Measurements from ENCODE around the gene TMEM26.
"Not testable (repeated sequence)": the region's sequence is repeated elsewhere in the genome, so short reads cannot be mapped to it uniquely, and the experiment has no call there.

The TMEM26 gene

DNA sequence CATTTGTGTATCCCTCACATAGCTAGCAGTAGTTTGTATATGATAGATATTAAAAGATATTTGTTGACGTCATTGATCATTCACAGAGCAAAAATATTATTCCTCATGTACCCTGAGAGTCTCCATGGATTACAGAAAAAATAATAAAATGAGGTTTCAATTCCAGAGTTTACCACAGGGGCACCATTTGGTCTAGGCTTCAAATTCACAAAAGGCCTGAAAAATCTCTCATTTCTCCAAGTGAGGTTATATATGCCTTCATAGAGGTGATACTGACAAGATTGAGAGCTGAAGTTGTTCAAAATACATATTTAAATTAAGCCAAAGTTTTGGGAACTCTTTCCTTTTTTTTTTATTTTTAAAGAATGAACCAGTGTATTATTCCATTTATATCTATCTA is 52.7 kb downstream of the TMEM26 start:
- DNase-seq (ENCODE audit: low read depth in 2 of 2), result no peak

DNA sequence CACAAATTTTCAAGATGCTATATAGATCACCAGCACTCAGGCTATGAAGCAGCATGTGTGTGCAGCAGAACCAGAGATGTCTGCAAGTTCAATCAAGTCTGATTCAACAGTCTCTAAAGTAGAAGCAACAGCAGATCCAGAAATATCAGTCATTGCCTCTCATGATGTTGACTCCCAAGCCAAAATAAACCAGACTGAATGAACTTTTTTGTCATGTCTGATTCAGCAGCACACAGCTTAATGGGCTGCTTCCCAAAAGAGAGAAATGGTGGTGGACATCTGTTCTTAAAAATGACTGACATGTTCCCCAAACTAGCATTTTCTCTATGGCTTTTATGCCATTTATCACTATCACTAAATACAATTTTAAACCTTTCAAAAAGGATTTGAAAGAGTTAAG is 53.8 kb downstream of the TMEM26 start:
- DNase-seq (ENCODE audit: low read depth in 2 of 2), result no peak

DNA sequence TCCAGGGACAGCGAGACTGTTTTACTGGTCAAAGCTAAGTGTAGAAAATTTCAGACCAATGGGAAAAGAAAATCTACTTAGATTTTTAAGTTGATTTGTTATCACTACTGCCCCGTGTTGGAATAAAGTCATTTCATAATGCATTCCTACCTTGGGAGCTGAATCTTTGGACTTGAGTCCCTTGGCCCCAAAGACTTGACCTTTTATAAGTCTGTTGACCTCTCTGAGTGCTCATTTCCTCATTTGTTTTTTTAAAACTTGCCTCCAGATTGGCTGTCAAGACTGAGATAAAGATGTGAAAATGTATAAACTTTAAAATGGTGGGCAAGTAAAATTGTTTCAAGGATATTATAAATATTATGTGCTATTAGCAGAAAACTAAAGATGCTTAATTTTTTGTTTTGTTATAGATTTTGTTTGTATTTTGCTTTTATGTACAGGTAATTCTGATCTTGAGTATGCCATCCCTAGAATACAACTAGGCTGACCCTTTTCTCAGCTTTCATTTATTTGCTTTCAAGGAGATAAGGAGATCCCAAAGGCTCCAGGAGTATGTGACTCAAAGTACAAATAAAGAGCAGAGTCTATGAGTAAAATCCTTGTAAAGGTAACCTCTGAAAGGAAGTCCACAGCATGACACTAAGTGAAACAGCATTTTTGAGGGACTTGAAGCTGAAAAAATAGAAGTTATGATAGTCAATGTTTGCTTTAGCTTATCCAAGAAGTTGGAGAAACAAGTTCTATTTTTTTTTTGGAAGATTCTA is 54.6 kb downstream of the TMEM26 start:
- DNase-seq (ENCODE audit: low read depth in 2 of 2), result no peak

DNA sequence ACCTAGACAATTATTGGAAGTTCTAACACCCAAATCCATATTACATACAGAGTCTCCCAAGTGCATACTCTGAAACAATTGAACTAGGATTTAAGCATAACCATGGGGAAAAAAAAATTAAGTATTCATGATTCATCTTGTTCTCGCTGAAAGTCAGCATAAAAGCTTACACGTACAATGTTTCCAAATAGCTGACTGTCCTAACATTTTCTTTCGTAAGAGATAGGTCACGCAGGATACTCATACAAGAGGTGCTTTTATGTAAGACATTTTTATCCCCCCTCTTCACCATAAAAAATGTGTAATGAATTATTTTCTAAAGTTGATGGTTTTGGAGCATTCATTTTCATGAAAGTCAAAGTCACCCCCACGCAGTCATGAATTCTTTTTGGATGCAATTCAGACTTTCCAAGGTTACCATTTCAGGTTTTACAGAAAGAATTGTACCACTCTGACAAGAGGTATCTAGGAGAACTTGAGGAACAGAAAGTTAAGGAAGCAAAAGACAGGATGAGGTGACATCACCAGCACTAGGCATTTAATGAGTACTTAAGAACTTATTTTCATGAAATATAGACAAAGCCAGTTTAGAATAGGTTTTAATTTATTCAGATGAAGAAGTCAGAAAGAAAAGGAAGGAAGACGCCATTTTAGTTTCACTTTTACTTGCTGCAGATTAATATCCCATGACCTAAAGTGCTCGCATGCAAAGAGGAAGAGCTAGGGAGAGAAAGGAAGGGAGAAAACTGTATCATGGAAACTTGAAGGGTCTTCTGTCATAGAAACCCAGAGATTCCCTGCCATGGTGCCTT is 55.8 kb downstream of the TMEM26 start:
- DNase-seq (ENCODE audit: low read depth in 2 of 2), result no peak

DNA sequence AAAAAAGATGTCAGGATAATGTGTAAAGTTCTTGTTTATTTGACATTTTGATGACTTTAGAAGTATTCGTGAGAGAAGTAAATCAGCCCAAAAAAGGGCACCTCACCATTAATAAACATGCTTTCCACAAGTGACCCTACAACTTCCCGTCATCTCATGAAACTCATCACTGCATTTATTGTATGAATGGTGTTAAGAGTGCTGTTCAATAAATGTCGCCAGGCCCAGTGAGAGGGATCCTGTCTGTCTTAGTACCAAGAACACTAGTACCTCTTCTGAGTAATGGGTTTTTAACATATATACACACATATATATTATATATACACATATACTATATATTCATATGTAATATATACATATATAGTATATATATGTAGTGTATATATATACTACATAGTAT is 61.9 kb downstream of the TMEM26 start:
- DNase-seq (ENCODE audit: low read depth in 2 of 2), result no peak

DNA sequence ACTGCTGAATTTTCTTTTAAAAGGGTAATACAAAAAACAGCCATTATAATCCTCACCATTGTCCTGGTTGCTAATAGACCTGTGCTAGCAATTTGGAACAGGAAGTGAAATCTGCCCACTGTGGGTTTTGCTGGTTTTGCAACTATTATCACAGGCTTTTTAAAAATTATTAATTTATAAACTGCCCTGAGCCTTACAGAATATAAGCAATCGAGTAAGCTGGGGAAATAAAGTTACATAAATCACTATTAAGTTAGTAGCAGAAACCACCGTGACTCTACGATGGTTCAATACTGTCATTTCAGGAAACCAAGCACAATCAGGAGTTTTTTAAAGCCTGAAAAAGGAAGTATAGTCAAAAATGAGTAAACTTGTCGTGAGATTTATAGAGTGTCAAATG is 62.3 kb downstream of the TMEM26 start:
- no peak for DNase-seq (ENCODE audit: low read depth in 2 of 2)

DNA sequence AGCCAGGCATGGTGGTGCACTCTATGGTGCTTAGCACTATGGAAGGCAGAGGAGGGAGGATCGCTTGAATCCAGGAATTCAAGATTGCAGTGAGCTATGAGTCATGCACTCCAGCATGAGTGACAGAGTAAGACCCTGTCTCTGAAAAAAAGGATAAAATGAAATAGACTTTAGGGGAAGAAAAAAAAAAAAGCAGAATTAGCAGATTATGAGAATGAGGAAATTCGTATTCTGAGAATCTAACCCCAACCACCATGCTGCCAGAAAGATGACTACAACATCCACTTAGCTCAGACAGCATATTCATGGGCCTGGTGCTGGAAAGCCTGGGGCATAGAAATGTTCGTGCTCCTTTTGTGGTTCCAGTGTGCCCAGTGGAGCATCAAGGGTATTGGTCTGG is 63.3 kb downstream of the TMEM26 start:
- no peak for DNase-seq (ENCODE audit: low read depth in 2 of 2)

DNA sequence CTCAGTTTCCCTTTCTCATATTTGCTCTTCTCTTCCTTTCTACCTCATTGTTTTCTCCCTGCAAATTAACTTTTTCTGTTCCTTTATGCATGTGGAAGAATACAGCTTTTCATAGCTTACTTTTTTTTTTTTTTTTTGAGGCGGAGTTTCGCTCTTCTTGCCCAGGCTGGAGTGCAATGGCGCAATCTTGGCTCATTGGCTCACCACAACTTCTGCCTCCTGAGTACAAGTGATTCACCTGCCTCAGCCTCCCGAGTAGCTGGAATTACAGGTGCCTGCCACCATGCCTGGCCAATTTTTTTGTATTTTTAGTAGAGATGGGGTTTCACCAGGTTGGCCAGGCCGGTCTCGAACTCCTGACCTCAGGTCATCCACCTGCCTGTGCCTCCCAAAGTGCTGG is 64.2 kb downstream of the TMEM26 start:
- not testable (repeated sequence) for DNase-seq (ENCODE audit: low read depth in 2 of 2)

DNA sequence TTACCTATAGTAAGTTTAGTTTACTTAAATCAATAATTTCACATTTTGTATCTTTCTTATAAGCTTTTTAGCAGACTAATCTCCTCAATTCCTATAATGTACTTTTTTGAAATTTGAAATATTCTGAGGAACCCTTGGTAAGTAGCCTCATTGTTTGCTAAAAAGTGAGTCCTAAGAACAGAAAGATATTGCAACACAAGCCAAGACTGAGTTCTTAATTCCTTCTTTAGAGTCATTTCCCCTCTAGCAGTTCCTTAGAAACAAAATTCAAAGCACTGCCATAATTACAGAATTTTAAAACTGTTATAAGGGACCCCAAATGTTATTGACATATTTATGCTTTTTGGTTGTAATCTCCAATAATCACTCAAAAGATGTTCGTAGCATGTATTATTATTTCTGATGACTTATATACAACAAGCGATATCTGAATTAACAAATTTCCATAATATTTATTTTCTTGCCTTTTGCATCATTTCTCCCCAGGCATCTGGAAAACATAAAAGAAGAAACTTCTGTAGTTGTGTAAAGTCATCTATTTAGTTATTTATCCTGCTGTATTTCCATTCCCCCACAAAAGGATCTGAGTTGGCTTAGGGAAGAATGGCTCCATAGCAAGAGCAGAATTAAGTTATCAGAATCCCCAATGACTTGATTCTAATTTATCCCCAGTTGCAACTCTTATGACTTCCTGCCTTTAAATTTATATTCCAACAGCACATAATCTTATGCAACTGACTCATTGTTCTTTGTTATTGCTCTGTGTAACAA is 67.8 kb downstream of the TMEM26 start:
- no peak for DNase-seq (ENCODE audit: low read depth in 2 of 2)

DNA sequence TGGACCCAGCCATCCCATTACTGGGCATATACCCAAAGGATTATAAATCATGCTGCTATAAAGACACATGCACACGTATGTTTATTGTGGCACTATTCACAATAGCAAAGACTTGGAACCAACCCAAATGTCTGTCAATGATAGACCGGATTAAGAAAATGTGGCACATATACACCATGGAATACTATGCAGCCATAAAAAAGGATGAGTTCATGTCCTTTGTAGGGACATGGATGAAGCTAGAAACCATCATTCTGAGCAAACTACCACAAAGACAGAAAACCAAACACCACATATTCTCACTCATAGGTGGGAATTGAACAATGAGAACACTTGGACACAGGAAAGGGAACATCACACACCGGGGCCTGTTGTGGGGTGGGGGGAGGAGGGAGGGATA is 72.0 kb downstream of the TMEM26 start:
- DNase-seq (ENCODE audit: low read depth in 2 of 2), result not testable (repeated sequence)

DNA sequence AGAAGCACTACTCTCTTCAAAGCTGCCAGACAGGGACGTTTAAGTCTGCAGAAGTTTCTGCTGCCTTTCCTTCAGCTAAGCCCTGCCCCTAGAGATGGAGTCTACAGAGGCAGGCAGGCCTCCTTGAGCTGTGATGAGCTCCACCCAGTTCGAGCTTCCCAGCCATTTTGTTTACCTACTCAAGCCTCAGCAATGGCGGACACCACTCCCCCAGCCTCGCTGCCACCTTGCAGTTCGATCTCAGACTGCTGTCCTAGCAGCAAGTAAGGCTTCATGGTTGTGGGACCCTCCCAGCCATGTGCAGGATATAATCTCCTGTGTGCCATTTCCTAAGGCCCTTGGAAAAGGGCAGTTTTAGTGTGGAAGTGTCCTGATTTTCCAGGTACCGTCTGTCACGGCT is 74.3 kb downstream of the TMEM26 start:
- DNase-seq (ENCODE audit: low read depth in 2 of 2), result no peak

DNA sequence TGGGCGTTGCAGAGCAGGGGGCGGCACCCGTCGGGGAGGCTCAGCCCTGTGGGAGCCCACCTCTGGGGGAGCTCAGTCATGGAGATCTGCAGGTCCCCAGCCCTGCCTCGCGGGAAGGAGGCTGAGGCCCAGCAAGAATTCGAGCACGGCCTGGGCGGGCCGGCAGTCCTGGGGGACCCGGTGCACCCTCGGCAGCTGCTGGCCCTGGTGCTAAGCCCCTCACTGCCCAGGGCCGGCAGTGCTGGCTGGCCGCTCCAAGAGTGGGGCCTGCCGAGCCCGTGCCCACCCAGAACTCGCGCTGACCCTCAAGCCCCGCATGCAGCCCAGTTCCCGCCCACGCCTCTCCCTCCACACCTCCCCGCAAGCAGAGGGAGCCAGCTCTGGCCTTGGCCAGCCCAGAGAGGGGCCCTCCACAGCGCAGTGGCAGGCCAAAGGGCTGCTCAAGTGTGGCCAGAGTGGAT is 76.2 kb downstream of the TMEM26 start:
- DNase-seq (ENCODE audit: low read depth in 2 of 2), result no peak

DNA sequence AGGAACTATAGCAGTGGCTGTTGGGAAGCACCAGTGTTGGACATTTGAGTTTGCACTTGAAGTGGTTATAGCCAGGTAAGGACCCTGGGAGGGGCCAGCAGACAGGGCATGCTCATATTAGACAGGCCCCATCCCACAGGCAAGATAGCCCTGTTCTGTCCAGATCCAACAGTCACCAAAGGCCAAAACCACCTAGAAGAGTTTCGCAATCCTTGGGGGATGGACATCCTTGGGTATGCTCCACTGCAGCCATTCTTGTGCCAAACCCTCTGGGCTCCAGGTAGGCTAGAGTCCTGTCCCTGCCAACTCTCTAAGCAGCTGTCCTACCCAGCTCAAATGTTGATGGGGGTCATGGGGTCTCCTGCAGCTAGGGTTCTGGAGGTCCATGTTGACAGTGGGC is 76.8 kb downstream of the TMEM26 start:
- DNase-seq (ENCODE audit: low read depth in 2 of 2), result no peak

DNA sequence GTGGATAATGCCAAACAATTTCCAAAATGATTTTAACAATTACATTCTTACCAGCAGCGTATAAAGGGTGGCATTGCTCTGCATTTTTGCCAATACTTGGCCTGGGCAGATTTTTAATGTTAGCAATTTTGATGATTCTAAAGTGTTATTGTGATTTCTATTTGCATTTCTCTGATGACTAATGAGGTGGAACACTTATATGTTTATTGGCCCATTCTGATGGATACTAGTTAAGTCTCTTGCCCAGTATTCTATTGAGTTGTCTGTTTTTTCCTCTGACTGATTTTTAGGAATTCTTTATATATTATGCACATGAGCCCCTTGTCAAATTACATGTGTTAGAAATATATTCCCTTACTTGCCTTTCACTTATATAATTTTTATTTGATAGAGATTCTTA is 86.8 kb downstream of the TMEM26 start:
- DNase-seq (ENCODE audit: low read depth in 2 of 2), result no peak

DNA sequence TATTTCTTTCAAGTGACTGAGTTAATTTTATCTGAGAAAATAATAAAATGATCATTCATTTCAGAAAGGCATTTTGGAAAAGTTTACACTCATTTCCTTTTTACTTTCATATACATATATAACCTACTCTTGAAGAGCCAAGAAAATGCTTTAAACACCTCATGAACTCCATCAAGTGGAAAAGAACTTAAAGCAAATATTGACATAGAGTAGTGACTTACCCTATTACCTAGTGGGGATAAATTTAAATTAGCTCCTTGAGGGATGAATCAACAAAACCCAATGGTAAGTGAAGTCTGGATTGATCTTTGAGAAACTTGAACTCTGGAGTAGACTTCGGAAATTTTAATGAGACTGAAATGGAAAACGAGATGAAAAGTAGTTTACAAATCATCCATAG is 88.6 kb downstream of the TMEM26 start:
- no peak for DNase-seq (ENCODE audit: low read depth in 2 of 2)

DNA sequence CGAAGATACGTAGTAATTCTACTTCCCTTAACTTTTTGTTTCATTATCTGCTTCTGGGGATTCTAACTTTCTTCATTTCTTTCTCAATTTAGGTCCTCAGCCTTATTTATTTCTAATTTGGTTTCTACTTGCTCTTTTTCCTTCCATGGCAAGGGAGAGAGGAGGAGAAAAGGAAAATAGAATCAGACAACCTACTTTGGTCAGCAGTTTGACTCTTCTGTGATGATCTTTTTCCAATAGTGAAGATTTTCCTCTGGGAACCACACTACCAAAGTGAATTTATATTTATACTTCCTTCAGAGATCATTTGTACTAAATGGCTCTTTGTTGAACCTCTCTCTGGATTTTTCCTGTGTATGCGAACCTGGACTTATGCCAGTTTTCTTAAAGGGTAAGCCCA is 90.2 kb downstream of the TMEM26 start:
- DNase-seq (ENCODE audit: low read depth in 2 of 2), result no peak

DNA sequence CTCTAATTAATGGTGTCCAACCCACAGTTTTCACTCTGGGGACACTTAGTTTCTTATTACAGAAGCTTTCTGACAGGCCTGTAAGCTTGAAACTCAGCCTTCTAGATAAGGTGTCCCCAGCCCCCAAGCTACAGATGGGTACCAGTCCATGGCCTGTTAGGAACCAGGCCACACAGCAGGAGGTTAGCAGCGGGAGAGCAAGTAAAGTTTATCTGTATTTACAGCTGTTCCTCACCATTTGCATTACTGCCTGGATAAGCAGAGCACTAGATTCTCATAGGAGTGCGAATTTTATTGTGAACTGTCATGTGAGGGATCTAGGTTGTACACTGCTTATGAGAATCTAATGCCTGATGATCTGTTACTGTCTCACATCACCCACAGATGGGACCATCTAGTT is 93.7 kb downstream of the TMEM26 start:
- no peak for DNase-seq (ENCODE audit: low read depth in 2 of 2)

DNA sequence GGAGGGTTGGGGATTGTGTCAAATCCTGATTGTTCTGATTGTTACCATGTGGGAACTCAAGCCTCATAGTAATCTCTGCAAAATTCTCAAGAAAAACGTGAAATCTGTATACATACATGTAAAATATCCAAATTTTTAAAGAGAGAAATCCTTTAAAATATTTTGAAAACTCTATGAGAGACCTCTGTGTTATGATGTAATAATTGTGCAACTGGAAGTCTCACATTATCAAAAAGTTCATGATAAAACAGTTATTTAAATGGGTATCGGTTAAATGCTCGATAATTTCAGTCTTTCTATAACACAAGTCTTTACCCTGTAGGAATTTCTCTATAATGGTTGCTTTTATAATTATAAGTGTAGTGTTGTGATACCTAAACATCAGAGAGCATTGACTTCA is 95.5 kb downstream of the TMEM26 start:
- no peak for DNase-seq (ENCODE audit: low read depth in 2 of 2)
